Middle frontal gyrus (tissue), 1 donor: ENCODE measurements around the gene KDF1.
"Not testable (repeated sequence)": the region's sequence is repeated elsewhere in the genome, so short reads cannot be mapped to it uniquely, and the experiment has no call there.

ENCODE experiments used
- DNase-seq: peaks from one replicate; pipeline ENCODE4 v3.0.0-alpha.2; 2015; ENCODE audit warnings: low spot score; ENCODE audit errors: extremely low spot score

Gene KDF1

DNA sequence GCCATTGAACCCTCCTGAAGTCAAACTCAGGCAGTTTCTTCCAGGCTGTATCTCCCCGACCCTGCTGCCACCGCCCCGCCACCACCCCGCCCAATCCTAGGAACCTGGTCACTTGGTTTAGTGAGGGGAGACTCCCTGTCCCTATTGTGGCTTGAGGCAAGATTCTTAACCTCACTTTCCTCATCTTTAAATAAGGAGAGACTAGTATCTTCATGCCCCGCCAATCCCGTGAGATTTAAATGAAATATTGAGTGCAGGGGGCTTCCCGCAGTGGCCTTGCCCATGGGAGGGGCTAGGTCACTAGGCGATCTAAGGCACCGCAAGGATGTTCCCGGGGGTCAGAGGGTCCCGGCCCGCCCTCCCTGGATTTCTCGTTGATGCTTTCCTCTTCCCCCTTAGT lies 998 bp downstream of the KDF1 start:
- no peak for DNase-seq

DNA sequence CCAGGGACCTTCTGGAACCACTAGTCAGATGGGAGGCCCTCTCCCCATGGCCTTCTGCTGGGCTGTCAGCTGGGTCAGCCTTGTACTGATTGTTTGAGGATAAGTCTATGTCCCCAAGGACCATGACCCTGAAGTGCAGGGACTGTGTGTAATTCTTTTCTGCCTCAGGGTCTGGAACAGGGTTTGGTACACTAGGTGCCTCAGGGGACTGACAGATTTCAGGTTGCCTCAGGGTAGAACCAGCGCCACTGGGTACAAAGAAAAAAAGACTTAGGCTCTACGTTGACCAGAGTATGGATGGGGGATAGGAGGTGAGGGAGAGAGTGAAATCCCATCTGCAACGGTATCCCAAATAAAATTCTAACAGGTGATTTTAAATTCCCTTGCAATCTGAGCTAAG lies 3.0 kb downstream of the KDF1 start:
- no peak for DNase-seq

- DNase-seq = no peak
Measured at GRCh38 chr1:26956321-26956720, 3.9 kb downstream of the KDF1 start.

- no peak for DNase-seq
Measured at GRCh38 chr1:26953374-26953773, 6.9 kb downstream of the KDF1 start.

- no peak for DNase-seq
Measured at GRCh38 chr1:26951821-26952497, 8.3 kb downstream of the KDF1 start.

DNA sequence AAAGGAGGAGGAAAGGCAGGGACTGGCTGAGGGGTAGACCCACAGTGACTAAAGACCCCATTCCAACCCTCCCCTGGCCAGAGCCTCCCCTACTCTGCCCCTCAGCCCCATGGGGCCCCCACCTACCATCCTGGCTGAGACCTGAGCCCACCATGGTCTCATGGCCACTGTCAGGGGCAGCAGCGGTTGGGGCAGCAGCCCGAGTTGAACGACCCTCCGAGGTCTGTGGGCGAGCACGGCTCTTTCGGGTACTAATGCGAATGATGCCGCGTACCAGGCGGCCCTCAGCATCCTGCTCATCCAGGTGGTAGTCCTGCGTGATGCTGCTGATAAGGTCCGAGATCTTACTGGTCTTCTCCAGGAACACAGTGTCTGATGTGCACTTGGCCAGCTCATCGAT lies 9.1 kb downstream of the KDF1 start:
- no peak for DNase-seq

- no peak for DNase-seq
Measured at GRCh38 chr1:26950602-26951001, 9.7 kb downstream of the KDF1 start.

GRCh38 chr1:26949926-26950319 lies 10.3 kb downstream of the KDF1 start:
- no peak for DNase-seq

- no peak for DNase-seq
Measured at GRCh38 chr1:26949266-26949925, 10.9 kb downstream of the KDF1 start.

GRCh38 chr1:26948725-26949057 lies 11.6 kb downstream of the KDF1 start:
- DNase-seq = not testable (repeated sequence)

DNA sequence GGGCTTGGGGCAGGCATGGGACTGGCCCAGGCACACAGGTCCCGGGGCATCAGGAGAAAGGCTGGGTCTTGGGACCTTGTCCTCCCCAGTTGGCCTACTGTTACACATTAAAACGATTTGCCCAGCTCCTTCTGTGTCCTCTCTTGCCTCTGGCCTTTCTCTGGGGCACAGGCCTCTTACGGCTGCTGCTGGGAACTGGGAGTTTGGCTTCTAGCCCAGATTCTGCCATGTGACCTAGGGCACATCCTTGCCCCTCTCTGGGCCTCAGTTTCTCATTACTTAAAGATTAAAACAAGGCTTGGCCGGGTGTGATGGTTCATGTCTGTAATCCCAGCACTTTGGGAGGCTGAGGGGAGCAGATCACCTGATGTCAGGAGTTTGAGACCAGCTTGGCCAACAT lies 14.0 kb downstream of the KDF1 start:
- DNase-seq = no peak

DNA sequence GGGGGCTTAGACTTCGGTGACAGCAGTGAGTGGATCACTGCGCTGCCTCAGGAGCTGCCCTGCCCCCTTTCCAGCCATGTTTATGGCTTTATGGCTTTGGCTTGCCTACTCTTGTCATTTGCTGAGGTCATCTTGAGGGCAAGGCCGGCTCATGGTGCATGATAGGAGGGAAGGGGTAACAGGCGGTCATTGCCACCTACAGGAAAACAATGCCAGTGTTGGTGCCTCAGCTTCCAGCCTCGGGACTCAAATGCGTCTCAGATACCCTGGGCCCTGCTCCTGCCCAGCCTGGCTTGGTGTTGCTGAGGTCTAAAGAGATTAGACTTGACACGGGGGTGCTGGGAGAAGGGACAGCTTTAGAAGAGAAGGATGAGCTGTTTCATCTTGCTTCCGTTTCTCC lies 14.5 kb downstream of the KDF1 start:
- DNase-seq = no peak

DNA sequence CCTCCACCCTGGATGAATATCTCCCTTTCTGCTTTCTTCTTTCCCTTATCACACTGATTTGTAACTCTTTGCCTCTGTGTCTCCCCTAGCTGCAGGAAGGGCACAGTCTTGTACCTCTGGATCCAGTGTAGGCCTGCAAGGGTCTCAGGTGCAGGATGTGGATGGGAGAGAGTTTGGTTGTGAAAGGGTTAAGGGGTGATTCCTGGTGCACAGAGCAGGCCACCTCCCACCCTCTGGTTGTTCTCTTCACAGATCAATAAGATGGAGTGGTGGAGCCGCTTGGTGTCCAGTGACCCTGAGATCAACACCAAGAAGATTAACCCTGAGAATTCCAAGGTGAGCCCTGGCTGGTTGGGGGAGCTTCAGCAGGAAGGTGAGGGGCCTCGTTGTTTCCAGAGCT lies 15.1 kb downstream of the KDF1 start:
- DNase-seq = no peak

GRCh38 chr1:26942656-26943055 lies 17.6 kb downstream of the KDF1 start:
- no peak for DNase-seq

GRCh38 chr1:26941311-26941710 lies 19.0 kb downstream of the KDF1 start:
- no peak for DNase-seq

- no peak for DNase-seq
Measured at GRCh38 chr1:26938659-26939025, 21.6 kb downstream of the KDF1 start.

DNA sequence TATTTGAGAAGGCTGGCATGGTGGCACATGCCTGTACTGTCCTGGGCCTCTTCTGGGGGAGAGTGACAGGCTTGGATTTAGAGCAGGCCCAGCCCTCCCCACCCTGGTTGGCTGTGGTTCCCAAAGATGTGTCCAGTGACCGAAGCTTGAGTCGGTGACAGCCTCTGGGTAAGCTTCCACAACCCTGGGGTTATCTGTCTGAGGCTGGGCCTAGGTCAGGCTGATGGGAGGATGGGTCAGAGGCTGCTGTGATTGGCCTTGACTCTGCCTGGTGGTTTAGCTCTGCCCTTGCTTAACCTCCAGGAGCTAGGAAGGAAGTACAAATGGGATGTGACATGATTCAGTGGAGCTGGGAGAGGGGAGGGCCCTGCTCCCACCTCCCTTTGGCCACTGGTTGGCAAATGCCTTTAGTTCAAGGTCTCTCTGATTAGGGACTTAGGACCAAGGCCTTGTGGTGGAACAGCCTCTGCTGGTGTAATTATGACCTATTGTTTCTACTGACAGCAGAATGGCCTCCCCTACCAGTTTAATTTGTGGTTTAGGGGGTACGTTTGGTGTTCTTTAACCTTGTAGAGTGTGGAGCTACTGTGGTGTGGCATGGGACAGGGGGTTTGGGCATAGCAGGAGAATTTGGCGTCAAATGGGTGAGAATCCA lies 22.1 kb downstream of the KDF1 start:
- no peak for DNase-seq

DNA sequence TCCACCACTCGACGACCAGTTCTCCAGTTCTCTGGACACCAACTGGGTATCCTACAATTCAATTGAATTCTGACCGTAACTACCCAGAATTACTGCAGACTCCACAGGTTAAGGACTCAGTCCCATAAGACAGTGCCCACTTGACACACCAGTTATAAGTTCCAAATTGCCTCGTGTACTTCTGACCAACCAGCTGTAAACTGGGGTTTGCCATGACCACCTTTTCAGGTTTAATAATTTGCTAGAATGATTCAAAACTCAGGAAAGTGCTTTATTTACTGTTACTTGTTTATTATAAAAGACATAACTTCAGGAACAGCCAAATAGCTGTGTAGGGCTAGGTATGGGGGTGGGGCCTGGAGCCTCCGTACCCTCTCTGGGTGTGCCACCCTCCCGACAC lies 23.4 kb downstream of the KDF1 start:
- no peak for DNase-seq

DNA sequence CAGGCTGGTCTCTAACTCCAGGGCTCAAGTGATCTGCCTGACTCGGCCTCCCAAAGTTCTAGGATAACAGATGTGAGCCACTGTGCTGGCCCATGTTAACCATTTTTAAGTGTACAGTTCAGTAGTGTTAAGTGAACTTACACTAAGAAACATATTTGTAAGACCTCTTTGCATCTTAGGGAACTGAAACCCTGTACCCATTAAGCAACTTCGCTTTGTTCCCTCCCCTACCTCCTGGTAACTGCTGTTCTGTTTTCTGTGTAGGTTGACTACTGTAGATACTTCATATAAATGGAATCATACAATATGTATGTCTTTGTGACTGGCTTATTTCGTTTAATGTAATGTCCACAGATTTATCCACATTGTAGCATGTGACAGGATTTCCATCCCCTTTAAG lies 27.7 kb downstream of the KDF1 start:
- DNase-seq = no peak

DNA sequence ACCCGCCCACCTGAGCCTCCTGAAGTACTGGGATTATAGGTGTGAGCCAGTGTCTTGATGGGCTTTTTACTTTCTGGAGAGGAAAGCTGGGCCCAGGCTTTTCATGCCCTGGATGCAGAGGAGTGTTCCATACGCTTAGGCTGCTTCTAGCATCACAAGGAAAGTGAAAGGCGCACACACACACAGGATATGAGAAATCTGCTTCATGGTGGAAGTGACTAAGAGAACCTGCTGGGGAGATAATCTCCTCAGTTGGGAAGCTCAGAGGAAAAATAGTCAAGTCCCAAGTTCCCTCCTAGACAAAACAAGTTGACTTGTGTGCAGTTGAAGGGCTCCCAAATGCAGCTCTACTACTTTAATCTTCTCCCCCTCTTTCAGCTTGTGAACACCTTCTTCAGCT lies 36.6 kb downstream of the KDF1 start:
- no peak for DNase-seq

DNA sequence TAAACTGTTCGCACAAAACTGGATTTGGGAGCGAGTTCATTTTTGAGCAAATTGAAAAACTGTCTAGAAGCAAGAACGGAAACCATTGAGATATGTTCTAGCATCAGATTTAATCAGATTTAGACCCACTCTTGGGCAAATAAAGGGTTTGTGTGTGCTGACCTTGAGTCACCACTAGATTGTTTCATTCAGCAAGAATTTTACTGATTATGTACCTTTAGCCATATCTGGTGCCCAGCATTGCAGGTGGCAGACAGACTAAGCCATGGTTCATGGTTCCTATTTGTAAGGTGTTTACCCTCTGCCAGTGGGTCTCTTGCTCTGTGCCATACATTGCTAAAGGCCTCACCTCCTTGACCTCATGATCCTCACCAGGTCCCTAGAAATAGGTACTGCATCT lies 37.4 kb downstream of the KDF1 start:
- DNase-seq = no peak

DNA sequence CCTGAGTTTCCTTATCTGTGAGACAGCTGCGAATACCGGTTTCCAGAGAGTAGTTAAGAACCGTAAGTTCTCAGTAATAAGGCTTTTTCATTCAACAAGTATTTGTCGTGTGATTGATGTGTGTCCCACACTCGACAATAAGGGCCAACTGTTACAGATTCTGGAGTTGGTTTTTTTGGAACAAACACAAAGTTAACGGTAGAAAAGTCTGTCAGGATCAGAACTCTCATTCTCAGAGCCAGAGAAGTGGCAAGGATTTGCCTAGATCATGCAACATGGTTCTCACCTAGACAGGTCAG lies 37.9 kb downstream of the KDF1 start:
- no peak for DNase-seq
